Fibroblast of lung (primary cell): ENCODE data around the gene THRAP3.

Experiments used
- EZH2 ChIP-seq: IDR thresholded peaks from 2 replicates; pipeline ENCODE4 v1.5.1; 2012; ENCODE audit warnings: low read length, control low read depth, mild to moderate bottlenecking; ENCODE audit errors: missing control alignments
- TF ChIP-seq, protein P1 (sequence below), 2 donors: IDR thresholded peaks in 1 of 2; conservative IDR thresholded peaks in 1 of 2; 1 replicate in 1 of 2; 2 replicates in 1 of 2; pipeline ENCODE4 v1.5.1; 2011 to 2012; ENCODE audit warnings: low read length in 2 of 2, control low read depth in 1 of 2, inconsistent platforms in 1 of 2, low read depth in 1 of 2, mild to moderate bottlenecking in 1 of 2

DNA sequence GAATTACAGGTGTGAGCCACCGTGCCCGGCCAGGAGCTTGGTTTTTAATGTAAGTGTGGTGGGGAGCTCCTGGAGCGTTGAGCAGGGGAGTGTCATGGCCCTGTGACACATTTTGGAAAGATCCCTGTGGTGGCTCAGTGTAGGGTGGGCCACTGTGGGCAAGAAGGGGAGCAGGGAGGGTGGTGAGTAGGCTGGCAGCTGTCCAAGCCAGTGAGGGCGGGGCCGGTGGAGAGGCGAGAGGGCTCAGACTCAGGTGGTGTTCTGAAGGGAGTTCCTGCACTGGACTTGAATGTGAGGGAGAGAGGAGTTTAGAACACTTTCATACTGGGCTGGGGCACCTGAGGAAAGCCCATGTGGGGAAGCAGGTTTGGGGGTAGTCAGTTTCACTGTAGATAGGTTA is 102.3 kb downstream of the THRAP3 start:
- TF ChIP-seq, protein P1, sequence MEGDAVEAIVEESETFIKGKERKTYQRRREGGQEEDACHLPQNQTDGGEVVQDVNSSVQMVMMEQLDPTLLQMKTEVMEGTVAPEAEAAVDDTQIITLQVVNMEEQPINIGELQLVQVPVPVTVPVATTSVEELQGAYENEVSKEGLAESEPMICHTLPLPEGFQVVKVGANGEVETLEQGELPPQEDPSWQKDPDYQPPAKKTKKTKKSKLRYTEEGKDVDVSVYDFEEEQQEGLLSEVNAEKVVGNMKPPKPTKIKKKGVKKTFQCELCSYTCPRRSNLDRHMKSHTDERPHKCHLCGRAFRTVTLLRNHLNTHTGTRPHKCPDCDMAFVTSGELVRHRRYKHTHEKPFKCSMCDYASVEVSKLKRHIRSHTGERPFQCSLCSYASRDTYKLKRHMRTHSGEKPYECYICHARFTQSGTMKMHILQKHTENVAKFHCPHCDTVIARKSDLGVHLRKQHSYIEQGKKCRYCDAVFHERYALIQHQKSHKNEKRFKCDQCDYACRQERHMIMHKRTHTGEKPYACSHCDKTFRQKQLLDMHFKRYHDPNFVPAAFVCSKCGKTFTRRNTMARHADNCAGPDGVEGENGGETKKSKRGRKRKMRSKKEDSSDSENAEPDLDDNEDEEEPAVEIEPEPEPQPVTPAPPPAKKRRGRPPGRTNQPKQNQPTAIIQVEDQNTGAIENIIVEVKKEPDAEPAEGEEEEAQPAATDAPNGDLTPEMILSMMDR (conservative IDR thresholded peaks at IDR 0.05 in 1 of 2, IDR thresholded peaks at IDR 0.05 in 1 of 2; ENCODE audit: low read depth in 1 of 2, low read length in 2 of 2): no peak
- TF ChIP-seq EZH2: no peak
